GM10248 (cell line): ENCODE results near the gene PRDM16.

Experiments used
- CTCF ChIA-PET: fragments of 300-600 bp; sonication (Branson Sonifier 250); formaldehyde crosslinking; extraction: SDS; loops from one replicate; lab custom pipeline; 2021; ENCODE audit warnings: antibody characterized with exemption; lab: Yijun Ruan, JAX
- POLR2A ChIA-PET: fragments of 350-650 bp; sonication (Branson Sonifier 250); formaldehyde crosslinking; extraction: SDS; loops from one replicate; lab custom pipeline; 2020; ENCODE audit warnings: antibody characterized with exemption; lab: Yijun Ruan, JAX
- DNase-seq: peaks from one replicate; pipeline ENCODE4 v3.0.0; 2012; ENCODE audit errors: extremely low spot score
- CTCF ChIP-seq: IDR thresholded peaks from 2 replicates; pipeline ENCODE4 v1.5.1; 2012; ENCODE audit warnings: mild to moderate bottlenecking, low read depth; ENCODE audit errors: extremely low read depth, missing control alignments, control extremely low read depth

Gene PRDM16

GRCh38 chr1:3433076-3433475 lies 364.1 kb downstream of the PRDM16 start:
- DNase-seq: no peak
- CTCF ChIA-PET: no interaction called here
- POLR2A ChIA-PET: no interaction called here
- no peak for TF ChIP-seq CTCF

- ChIA-PET POLR2A (no interaction called here), CTCF (no interaction called here)
- no peak for TF ChIP-seq CTCF
- no peak for DNase-seq
Measured at GRCh38 chr1:3433596-3434320, 364.8 kb downstream of the PRDM16 start.

GRCh38 chr1:3434406-3435110 lies 365.6 kb downstream of the PRDM16 start:
- CTCF ChIA-PET: no interaction called here
- POLR2A ChIA-PET: no interaction called here

GRCh38 chr1:3435666-3436065 lies 366.7 kb downstream of the PRDM16 start:
- POLR2A ChIA-PET: no interaction called here
- DNase-seq: no peak
- CTCF ChIA-PET: no interaction called here
- TF ChIP-seq CTCF: no peak

More at GRCh38 chr1:3434406-3435110, 365.6 kb downstream of the PRDM16 start:
- no peak for DNase-seq
- no peak for TF ChIP-seq CTCF

- POLR2A ChIA-PET: no interaction called here
- CTCF ChIA-PET: no interaction called here
- no peak for DNase-seq
- no peak for TF ChIP-seq CTCF
Measured at GRCh38 chr1:3436451-3436850, 367.4 kb downstream of the PRDM16 start.

GRCh38 chr1:3436901-3437300 lies 367.9 kb downstream of the PRDM16 start:
- ChIA-PET CTCF (no interaction called here), POLR2A (no interaction called here)
- no peak for TF ChIP-seq CTCF
- DNase-seq: no peak
